A375 (cell line): Measurements from ENCODE around the gene AMTN. TPM values are rescaled to one million over a fixed set of nuclear protein-coding genes. Genes with fewer than 3 reads are reported as not detected.

Experiments
- total RNA-seq: library from RNA; depleted of rRNA; stranded (reverse); fragments of >200 nt; shearing (Covaris generic); gene quantifications from 2 replicates; pipeline ENCODE4 v1.2.3, GENCODE V29; 2014; rRNA removed

The AMTN gene, protein sequence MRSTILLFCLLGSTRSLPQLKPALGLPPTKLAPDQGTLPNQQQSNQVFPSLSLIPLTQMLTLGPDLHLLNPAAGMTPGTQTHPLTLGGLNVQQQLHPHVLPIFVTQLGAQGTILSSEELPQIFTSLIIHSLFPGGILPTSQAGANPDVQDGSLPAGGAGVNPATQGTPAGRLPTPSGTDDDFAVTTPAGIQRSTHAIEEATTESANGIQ
- not detected in 2 replicates for total RNA-seq

DNA sequence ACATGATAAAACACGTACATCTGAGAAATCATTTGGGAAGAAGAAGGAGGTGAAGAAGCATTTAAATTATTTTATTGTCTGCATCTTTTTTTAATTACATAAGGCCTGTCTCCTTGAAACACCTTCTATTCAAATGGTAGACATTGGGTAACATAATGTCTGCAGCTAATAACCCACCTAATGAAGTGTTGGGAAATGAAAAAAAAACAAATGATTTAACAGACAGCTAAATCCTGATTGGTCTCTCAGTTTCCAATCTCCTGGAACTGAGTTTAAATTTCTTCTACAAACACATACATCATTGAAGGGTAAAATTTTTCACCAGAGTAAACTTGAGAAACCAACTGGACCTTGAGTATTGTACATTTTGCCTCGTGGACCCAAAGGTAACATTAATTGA lies at the start of gene AMTN:
Gene AMTN (plus strand): TSS at position 301 of the 400 bp plus-strand sequence. CDS start 209 bp downstream, outside the sequence.

DNA sequence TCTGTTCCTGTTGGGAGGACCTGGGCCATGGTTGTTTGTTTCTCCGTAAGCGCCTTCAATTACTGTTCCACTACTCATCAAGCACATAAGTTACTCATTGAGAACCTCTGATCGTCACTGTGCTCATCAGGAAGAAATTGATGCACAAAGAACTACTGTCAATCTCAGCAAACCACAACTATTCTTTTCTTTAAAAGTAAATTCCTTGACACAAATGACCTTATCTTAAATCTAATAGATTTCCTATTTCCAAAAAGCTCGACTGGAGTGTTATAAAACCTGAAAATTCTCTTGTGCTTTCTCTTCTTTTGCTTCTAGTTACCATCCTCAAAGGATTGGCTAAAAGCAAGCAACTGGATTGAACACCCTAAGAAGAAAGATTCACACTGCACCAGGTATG lies 46.5 kb upstream of the AMTN start, which contains the start of gene MUC7:
Gene MUC7 (plus strand): TSS at position 301 of the 400 bp plus-strand sequence. CDS start 1,825 bp downstream, outside the sequence.

Other genes with a start within 250 kb of the AMTN start
- gene CABS1, start 183.6 kb upstream of the AMTN start, total RNA-seq, result not detected in 2 replicates
- not detected in 2 replicates for gene SMR3A, start 157.8 kb upstream of the AMTN start, total RNA-seq
- not detected in 2 replicates for gene SMR3B, start 135.4 kb upstream of the AMTN start, total RNA-seq
- not detected in 2 replicates for gene OPRPN, start 120.6 kb upstream of the AMTN start, total RNA-seq
- not detected in 2 replicates for gene MUC7, start 46.4 kb upstream of the AMTN start, total RNA-seq
- not detected in 2 replicates for gene AMBN, start 73.7 kb downstream of the AMTN start, total RNA-seq
- gene ENAM, start 110.2 kb downstream of the AMTN start, total RNA-seq, result not detected in 2 replicates
- not detected in 2 replicates for gene JCHAIN, start 147.9 kb downstream of the AMTN start, total RNA-seq
- gene UTP3, start 170.0 kb downstream of the AMTN start, total RNA-seq, result 26.1 and 34.2 TPM in 2 replicates
- gene RUFY3, start 203.4 kb downstream of the AMTN start, total RNA-seq, result 9.7 and 13.2 TPM in 2 replicates